ENCODE data around the gene GAK.

Gene GAK

DNA sequence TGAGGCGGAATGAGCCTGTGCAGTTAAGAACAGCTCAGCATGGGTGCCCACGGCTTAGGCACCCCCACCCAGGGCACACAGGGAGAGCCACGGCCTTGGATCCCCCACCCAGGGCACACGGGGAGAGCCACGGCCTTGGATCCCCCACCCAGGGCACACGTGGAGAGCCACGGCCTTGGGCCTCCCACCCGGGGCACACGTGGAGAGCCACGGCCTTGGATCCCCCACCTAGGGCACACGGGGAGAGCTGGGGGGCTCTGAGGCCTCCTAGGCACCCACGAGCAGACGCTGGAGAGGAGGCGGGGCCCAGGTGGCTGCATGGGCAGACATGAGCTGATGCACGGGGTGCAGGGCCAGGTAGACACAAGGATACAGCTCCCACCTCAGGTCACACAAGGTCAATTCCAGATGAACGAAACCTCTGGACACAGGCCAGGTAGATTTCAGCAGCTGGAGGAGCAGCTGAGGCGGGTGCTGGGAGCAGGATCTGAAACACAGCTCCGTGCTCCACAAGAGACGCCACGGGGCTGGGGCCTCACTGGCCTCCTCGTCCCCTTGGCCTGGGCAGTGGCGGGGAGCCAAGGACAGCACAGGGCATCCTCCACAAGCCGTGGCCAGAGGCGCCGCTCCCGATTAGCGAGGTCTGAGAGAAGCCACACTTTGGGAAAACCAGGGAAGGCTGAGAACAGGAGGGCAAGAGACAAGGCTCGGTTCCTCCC, 30.8 kb downstream of the GAK start:
- no peaks in the 10 kb centered on the region for H3K27me3 ChIP-seq (ENCODE audit: insufficient read depth, low read length, poor library complexity)
- H3K9me3 ChIP-seq (ENCODE audit: insufficient read depth, low read length, severe bottlenecking): no peaks in the 10 kb centered on the region
- H3K9ac ChIP-seq (ENCODE audit: low read depth, low read length): no peak overlapping the region
- TF ChIP-seq EZH2 (IDR thresholded peaks at IDR 0.05; ENCODE audit: borderline replicate concordance, low read depth, low read length, severe bottlenecking): no peak
- TF ChIP-seq, protein P1, sequence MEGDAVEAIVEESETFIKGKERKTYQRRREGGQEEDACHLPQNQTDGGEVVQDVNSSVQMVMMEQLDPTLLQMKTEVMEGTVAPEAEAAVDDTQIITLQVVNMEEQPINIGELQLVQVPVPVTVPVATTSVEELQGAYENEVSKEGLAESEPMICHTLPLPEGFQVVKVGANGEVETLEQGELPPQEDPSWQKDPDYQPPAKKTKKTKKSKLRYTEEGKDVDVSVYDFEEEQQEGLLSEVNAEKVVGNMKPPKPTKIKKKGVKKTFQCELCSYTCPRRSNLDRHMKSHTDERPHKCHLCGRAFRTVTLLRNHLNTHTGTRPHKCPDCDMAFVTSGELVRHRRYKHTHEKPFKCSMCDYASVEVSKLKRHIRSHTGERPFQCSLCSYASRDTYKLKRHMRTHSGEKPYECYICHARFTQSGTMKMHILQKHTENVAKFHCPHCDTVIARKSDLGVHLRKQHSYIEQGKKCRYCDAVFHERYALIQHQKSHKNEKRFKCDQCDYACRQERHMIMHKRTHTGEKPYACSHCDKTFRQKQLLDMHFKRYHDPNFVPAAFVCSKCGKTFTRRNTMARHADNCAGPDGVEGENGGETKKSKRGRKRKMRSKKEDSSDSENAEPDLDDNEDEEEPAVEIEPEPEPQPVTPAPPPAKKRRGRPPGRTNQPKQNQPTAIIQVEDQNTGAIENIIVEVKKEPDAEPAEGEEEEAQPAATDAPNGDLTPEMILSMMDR (IDR thresholded peaks at IDR 0.05; ENCODE audit: borderline replicate concordance, extremely low read depth, low read length, poor library complexity, severe bottlenecking): no peak
- no peaks in the 10 kb centered on the region for H3K4me1 ChIP-seq (ENCODE audit: insufficient read depth, low read length)
- H3K4me2 ChIP-seq (ENCODE audit: insufficient read depth, low read length): no peak overlapping the region
- peaks cover 73% of the 10 kb centered on the region for H3K36me3 ChIP-seq (ENCODE audit: insufficient read depth, low read length)
- H4K20me1 ChIP-seq (ENCODE audit: insufficient read depth, low read length): peaks cover 54% of the 10 kb centered on the region
- no peak overlapping the region for H3K4me3 ChIP-seq (ENCODE audit: low read depth in 1 of 2, low read length in 2 of 2)
- DNase-seq (no peak), ATAC-seq (ENCODE audit: insufficient read depth, low read depth) (no peak)
- H3K27ac ChIP-seq (ENCODE audit: low read length): no peak overlapping the region
- H2AFZ ChIP-seq (ENCODE audit: low read depth, low read length): no peak overlapping the region
- H3K79me2 ChIP-seq (ENCODE audit: insufficient read depth, low read length): peaks cover 18% of the 10 kb centered on the region; the same call in 1 of the 2 replicates

- ATAC-seq (ENCODE audit: insufficient read depth, low read depth): no peak
- Histone ChIP-seq H3K4me2 (ENCODE audit: insufficient read depth, low read length) (no peak overlapping the region), H3K9ac (ENCODE audit: low read depth, low read length) (no peak overlapping the region), H3K9me3 (ENCODE audit: insufficient read depth, low read length, severe bottlenecking) (no peaks in the 10 kb centered on the region), H3K79me2 (ENCODE audit: insufficient read depth, low read length) (peaks cover 13% of the 10 kb centered on the region; the same call in 1 of the 2 replicates), H4K20me1 (ENCODE audit: insufficient read depth, low read length) (peaks cover 48% of the 10 kb centered on the region), H3K4me3 (ENCODE audit: low read depth in 1 of 2, low read length in 2 of 2) (no peak overlapping the region), H2AFZ (ENCODE audit: low read depth, low read length) (no peak overlapping the region), H3K36me3 (ENCODE audit: insufficient read depth, low read length) (peaks cover 73% of the 10 kb centered on the region), H3K4me1 (ENCODE audit: insufficient read depth, low read length) (no peaks in the 10 kb centered on the region), H3K27ac (ENCODE audit: low read length) (no peak overlapping the region), H3K27me3 (ENCODE audit: insufficient read depth, low read length, poor library complexity) (no peaks in the 10 kb centered on the region)
- TF ChIP-seq, protein P1 (IDR thresholded peaks at IDR 0.05; ENCODE audit: borderline replicate concordance, extremely low read depth, low read length, poor library complexity, severe bottlenecking): no peak
- TF ChIP-seq EZH2 (IDR thresholded peaks at IDR 0.05; ENCODE audit: borderline replicate concordance, low read depth, low read length, severe bottlenecking): no peak
- no peak for DNase-seq
Measured at GRCh38 chr4:900721-901120, 31.4 kb downstream of the GAK start.

GRCh38 chr4:900073-900472, 32.0 kb downstream of the GAK start:
- Histone ChIP-seq H3K4me3 (ENCODE audit: low read depth in 1 of 2, low read length in 2 of 2) (no peak overlapping the region), H3K4me1 (ENCODE audit: insufficient read depth, low read length) (no peaks in the 10 kb centered on the region), H4K20me1 (ENCODE audit: insufficient read depth, low read length) (peaks cover 48% of the 10 kb centered on the region), H3K9me3 (ENCODE audit: insufficient read depth, low read length, severe bottlenecking) (no peaks in the 10 kb centered on the region), H3K27ac (ENCODE audit: low read length) (no peak overlapping the region), H3K9ac (ENCODE audit: low read depth, low read length) (no peak overlapping the region), H3K4me2 (ENCODE audit: insufficient read depth, low read length) (no peak overlapping the region), H3K27me3 (ENCODE audit: insufficient read depth, low read length, poor library complexity) (no peaks in the 10 kb centered on the region), H2AFZ (ENCODE audit: low read depth, low read length) (no peak overlapping the region), H3K79me2 (ENCODE audit: insufficient read depth, low read length) (peaks cover 11% of the 10 kb centered on the region; the same call in 1 of the 2 replicates), H3K36me3 (ENCODE audit: insufficient read depth, low read length) (peaks cover 73% of the 10 kb centered on the region)
- ATAC-seq (ENCODE audit: insufficient read depth, low read depth): no peak
- TF ChIP-seq, protein P1 (IDR thresholded peaks at IDR 0.05; ENCODE audit: borderline replicate concordance, extremely low read depth, low read length, poor library complexity, severe bottlenecking): no peak
- TF ChIP-seq EZH2 (IDR thresholded peaks at IDR 0.05; ENCODE audit: borderline replicate concordance, low read depth, low read length, severe bottlenecking): no peak
- DNase-seq: no peak
